ENCODE results near the gene CLEC16A.

The CLEC16A gene

DNA sequence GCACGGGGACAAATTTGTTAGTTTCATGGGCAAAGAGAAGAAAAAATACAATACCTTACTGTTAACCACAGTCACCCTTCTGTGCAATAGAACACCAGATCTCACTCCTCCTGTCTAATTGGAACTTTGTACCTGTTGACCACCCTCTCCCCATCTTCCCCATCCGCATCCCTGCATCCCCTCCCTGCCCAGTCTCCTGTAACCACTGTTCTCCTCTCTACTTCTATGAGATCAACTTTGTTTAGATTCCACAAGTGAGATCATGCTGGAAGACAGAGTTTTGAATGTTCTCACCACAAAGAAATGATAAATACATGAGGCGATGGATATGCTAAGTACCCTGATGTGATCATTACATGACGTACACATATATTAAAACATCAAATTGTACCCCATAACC is 47.7 kb downstream of the CLEC16A start:
- peak; percentile 83 for DNase-seq (ENCODE audit: low read depth)

DNA sequence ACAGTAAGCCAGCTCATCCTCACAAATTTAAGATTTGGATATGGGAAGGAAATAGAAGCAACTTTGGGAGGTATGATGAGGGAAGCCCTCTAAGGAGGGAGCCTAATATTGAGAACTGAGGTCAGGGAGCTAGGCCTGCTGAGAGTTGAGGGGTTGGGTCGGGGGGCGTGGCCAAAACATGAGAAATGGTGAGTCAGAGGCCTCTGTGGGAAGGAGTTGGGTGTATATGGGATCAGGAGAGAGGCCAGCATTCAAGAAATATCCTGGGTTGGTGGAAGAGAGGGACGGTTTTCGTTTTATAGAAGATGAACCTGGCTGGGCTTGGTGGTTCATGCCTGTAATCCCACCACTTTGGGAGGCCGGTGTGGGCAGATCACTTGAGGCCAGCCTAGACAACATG is 48.4 kb downstream of the CLEC16A start:
- DNase-seq (ENCODE audit: low read depth): peak; percentile 91

DNA sequence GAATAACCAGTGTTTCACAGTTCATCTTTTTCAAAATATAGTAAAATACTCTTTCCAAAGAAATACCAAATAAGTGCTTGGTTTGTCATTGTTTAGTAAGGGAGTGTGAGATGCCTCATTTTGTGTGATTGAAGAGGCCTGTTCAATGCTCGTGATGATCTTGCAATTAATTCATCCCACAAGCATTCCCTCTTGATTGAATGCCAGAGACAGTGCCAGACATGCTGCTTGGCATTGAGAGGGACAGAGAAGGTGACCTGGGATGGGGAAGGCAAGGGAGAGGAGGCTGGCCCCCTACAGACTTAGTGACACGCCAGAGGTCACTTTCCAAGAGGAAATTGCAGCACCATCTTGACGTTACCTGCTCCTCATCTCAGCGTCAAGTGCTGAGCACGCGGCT is 49.3 kb downstream of the CLEC16A start:
- DNase-seq (ENCODE audit: low read depth): no peak

DNA sequence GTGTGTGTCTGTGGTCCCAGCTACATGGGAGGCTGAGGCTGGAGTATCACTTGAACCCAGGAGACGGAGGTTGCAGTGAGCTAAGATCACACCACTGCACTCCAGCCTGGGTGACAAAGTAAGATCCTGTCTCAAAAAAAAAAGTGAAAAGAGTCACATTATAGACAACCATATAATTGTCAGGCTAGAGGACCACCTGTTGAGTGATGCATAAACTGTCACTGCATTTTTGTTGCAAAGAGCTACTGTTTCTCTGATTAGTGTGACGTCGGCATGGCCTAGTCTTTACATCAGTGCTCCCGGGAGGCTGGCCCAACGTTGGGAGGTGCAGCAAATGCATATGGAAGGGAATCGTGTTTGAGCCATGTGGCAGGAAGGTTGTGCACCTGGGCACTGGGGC is 50.2 kb downstream of the CLEC16A start:
- DNase-seq (ENCODE audit: low read depth): no peak

DNA sequence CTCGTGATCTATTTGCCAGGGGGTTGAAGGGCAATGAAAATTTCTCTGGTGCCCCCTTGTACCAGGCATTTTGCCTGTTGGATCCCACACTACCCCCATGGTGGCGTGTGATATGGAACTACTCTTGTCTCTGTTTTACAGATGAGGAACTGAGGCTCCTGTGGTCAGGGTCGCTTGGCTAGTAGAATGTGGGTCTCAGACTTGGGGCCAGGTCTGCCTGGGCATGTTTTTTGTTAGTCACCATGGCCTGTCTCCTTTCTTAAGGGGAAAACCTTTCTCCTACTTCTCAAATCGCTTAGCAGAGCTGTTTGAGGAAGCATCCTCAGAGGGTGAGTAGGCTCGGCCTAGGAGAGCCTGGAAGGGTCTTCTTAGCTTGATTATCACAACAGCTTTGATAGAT is 51.2 kb downstream of the CLEC16A start:
- DNase-seq (ENCODE audit: low read depth): no peak

DNA sequence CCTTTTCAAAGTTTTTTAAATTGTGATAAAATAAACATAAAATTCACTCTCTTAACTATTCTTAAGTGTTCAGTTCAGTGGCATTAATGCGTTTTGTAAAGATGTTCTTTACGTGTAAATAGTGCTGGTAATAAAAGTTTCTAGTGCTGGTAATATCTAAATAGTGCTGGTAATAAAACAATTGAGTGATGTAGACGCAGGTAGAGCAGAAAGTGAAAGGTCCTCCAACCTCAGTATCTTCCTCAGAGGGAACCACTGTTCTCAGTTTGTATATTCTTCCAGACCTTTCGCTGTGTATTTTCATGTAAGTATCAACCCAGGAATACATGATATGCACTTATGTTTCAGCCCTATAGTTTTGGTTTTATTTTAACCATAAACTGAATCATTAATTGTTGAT is 53.1 kb downstream of the CLEC16A start:
- no peak for DNase-seq (ENCODE audit: low read depth)

DNA sequence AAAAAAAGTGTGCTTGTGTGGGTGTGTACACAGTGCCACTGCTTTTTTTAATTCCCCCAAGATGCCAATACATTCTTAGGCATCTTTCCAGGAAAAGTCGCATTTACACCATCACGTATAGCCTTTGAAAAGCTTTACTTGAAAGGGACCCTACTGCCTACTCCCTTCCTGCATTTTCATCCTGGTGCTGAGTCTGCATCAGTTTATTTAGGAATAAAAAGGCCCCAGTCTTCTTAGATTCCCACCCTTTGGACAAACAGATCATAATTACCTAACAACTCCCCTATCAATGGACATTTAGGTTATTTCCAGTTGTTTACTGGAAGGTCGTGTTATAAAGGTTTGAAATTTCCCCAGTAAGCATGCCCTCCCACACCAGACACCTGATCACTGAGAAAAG is 54.9 kb downstream of the CLEC16A start:
- DNase-seq (ENCODE audit: low read depth): no peak

DNA sequence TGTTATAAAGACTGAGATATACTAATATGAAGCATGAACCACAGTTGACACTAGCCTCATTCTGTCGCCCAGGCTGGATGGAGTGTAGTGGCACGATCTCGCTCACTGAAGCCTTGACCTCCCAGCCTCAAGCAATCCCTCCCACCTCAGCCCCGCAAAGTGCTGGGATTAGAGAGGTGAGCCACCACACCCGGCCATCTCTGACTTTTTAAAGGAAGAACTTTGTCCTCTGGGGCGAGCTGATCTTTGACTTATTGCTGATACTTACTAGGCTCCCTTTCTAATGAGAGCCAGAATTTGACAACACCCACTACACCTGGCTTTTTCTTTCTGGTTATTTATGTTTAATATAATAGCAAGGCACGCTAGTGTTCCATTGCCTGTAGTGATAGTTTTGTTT is 57.2 kb downstream of the CLEC16A start:
- DNase-seq (ENCODE audit: low read depth): no peak

DNA sequence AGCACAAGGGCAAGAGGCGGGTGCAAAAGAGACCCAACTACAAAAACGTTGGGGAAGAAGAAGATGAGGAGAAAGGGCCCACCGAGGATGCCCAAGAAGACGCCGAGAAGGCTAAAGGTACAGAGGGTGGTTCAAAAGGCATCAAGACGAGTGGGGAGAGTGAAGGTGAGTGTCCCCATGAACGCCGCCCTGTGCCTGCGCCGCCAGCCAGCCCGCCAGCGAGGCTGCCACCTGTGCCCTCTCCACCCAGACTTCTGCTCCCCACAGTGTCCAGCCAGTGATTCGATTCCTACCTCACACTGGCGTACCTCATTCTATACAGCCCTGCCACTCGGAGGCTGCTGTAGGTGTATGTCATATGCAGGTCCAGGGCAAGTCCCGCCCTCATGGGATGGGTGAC is 58.8 kb downstream of the CLEC16A start:
- DNase-seq (ENCODE audit: low read depth): no peak

DNA sequence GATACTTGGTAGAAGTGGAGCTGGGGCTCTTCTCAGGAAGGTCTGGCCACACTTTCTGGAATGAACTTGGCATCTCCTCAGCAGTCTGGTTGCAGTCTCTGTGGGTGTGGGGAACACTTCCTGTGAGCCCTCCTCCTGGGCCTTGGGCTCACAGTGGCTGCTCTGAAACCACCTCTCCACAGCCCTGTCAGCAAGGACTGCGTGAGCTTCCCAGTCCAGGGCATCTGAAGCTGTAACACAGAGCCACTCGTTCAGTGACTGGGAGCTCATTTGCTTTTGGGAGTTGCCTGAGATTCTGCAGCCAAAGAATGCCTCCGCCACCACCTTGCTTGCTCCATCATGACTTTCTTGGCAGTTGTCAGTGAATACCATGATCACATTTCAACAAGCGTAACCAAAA is 60.0 kb downstream of the CLEC16A start:
- no peak for DNase-seq (ENCODE audit: low read depth)

DNA sequence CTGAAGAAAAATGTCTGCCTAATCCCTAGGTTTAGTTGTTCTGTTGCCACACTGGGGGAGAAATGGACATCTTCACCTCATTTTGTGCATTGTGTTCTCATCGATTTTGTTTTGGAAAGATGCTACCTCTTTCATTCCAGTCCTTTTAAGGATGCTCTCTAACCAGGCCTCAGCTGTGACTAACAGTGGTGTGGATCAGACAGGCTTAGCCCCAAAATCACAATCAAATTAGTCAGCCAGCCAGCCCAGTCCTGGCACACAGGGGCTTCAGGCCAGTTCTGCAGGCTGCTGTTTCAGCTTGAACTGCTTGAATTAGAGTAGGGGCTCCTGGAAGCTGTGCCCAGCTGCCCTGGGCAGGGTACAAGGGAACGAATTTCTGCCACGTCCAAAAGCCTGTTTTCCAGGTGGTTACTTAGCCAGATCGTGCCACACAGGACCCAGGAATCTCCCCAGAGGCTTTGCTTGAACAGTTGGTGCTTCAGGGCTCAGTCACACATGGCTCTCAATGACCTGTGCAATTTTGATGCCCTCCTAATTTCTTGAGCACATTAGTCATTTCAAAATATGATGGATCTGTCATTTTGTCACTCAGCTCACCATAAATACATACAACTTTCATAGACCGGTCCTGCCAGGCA is 60.7 kb downstream of the CLEC16A start:
- peak; percentile 64 for DNase-seq (ENCODE audit: low read depth)

DNA sequence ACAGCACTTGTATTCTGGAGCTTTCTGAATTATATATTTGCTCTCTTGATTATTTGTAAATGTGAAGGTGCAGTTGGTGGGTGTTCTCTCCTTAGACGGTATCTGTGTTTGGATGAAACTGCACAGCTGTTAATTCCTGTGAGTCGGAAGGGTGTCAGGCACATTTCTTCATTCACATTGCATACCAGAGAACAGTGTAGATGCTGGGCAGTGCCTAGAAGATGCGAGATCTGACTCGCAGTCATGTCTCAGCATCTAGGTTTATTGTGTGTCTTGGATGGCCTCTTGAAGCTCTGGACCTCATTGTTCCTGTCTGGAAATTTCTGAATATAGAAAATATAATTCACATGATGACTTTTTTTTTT is 61.2 kb downstream of the CLEC16A start:
- peak; percentile 59 for DNase-seq (ENCODE audit: low read depth)

DNA sequence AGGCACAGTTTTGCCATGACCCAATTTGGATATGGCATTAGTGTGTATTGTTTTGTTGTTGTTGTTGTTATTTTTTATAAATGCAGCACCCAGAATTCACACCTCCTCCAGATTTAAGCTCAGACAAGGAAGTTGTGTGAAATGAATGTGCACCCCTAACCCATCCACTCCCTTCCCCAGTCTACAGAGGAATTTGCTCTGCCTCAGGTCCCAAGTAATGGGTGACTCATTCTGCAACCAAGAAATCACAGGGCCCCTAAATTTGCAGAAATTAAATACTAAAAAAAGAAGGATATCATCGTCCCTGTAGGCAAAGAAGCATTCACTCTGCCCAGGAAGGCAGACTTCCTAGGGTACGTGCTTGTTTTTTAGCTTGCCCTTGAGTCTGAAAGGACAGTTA is 62.3 kb downstream of the CLEC16A start:
- DNase-seq (ENCODE audit: low read depth): peak; percentile 21

DNA sequence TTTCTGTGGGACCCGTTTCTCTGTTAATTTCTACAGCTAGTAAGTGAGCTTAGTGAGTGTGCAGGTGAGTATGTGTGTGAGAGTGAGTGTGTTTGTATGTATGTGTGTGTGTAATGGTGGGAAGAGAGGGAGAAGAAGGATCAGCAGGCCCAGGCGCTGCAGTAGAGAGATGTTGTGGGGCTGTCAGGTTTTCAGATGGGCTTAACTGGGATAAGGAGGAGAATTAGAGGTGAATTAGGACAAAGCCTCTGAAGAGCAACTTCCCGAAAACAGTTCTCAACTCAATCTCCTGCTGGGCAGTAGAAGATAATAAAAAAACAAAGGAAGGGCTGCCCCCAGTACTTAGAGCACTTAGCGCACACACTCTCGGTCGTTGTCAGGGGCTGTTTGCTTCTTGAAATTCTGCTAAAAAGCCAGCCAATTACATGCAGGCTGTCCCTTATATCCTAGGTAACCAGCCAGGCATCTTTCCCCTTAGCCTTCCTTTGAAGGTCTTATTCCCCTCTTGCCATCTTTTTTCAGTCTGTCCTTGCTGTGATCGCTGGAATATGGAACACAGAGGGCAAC is 63.4 kb downstream of the CLEC16A start:
- DNase-seq (ENCODE audit: low read depth): no peak

DNA sequence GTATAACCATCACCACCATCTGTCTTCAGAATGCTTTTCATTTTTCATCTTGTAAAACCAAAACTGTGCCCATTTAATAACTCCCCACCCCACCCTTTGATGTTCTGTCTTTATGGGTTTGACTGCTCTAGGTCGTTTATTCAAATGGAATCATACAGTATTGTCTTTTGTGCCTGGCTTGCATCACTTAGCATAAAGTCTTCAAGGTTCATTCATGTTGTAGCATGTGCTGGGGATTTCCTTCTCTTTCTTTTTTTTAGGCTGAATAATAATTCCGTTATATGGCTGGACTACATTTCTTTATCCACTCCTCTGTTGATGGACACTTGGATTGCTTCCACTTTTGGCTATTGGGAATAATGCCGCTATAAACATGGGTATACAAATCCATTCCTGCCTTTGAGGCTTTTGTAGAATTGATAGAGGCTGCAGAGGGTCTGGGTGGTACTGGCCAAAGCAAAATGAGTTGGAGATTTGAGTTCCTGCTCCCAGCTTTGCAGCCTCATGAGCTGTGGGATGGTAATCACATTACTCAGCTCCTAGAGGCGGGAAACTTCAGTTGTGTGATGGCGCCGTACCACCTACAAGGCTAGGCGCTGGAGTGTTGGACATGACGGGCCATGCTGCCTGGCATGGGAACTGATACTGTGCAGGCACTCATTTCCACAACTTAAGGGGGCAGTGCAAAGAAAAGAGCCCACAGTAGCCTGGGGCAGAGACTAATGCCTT is 64.8 kb downstream of the CLEC16A start:
- no peak for DNase-seq (ENCODE audit: low read depth)

DNA sequence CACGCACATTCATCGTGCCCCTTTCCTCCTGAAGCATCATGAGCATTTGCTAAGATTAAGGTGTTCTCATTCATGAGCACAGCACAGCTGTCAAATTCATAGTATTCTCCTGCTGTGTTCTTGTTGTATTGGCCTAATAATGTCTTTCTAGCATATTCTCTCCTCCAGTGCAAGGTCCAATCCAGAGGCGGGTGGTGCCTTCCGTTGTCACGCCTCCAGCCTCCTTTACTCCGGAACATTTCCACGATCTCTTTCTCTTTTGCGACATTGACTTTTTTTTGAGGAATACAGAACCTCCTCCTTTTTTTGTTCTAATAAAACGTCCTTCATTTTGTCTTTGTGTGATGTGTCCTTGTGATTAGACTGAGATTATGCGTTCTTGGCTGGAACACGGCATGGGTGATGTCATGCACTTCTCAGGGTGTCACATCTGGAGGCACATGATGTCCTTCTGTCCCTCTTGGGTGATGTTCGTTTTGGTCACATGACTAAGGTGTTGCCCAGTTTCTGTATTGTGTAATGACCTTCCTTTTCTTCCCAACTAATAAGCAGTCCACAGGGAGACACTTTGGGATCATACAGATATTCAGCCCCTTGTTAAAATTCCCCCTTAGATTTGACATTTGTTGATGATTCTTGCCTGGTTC is 66.3 kb downstream of the CLEC16A start:
- DNase-seq (ENCODE audit: low read depth): no peak

DNA sequence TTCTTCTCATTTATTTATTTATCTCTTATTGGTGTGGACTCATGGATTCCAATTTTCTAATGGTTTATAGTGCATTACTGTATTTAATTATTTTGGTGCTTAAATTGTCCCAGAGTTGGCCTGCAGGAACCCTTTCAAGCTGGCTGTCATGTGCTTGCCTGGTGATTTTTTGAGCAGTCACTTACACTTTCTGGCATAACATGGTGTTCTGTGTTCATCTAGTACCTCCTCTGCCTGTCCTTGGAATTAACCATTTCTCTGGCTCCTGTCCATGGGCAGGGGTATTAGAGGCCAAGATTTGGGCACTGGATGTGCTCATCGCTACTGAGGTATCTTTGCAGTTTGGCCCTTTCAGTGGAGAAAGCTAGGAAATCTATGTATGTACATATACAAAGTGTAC is 67.0 kb downstream of the CLEC16A start:
- DNase-seq (ENCODE audit: low read depth): no peak

DNA sequence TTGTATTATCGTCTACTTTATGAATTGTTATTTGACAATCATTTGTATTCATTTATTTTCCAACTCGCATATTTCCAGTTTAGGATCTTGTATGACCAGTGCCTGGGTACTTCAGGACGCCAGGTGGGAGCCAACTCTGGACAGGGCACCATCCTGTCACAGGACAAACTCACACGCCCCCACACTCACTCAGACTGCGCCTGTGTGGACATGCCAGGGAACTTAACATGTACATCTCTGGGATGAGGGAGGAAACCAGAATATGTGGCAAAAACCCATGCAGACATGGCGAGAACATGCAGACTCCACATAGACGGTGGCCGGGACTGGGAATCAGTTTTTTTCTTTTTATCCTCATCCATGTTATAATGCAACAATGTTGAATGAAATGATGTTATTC is 68.5 kb downstream of the CLEC16A start:
- DNase-seq (ENCODE audit: low read depth): no peak

DNA sequence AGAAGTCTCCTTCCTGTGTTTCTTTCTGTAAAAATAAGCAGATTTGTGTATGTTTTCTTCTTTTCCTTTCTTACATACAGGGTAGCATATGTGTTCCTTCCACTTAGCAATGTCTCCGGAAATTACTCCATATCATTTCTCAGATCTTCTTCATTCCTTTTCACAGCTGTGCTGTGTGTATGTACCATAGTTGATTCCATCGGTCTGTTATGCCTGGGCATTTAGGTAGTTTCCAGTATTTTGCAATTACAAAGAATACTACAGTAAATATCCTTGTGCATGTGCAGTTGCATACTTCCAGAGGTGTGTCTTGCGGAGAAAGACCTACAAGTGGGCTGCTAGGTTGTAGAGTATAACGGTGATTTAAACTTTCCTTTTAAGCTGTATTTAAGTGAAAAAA is 69.8 kb downstream of the CLEC16A start:
- peak; percentile 30 for DNase-seq (ENCODE audit: low read depth)

DNA sequence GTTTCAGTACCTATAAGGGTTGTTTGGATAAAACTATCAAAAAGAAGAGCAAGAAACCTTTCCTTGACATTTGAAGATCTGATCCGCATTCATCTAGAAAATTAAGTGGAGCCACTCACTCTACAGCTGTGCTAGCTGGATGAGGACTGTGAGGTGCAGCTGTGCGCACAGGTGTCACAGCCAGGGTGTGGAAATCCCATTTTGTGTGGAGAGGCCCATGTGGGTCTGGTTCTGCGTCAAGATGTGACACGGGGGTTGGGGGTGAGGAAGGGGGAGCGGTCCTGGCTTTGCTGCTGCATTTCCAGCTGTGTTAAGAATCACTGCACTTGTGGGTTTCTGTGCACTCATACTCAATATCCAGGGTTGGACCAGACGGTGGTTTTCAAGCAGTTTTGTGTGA is 70.7 kb downstream of the CLEC16A start:
- no peak for DNase-seq (ENCODE audit: low read depth)

DNA sequence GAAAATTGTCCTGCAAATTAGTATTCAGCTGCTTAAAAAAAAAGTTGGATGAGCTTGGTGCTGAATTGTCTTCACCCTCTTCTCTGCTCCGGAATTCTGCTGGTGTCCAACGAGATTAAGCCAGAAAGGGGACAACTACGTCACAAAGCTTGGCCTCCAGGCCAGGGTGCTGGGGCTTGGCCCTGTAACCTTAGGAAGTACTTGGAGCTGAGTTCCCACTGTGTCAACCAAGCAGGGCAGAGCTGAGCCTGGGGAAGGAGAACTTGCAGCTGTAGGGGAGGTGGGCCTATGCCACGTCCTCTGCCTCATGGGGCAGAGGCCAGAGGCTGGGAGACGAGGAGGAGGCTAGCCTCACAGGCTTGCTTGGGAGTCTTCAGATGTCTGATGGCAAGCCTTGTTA is 71.2 kb downstream of the CLEC16A start:
- DNase-seq (ENCODE audit: low read depth): no peak

DNA sequence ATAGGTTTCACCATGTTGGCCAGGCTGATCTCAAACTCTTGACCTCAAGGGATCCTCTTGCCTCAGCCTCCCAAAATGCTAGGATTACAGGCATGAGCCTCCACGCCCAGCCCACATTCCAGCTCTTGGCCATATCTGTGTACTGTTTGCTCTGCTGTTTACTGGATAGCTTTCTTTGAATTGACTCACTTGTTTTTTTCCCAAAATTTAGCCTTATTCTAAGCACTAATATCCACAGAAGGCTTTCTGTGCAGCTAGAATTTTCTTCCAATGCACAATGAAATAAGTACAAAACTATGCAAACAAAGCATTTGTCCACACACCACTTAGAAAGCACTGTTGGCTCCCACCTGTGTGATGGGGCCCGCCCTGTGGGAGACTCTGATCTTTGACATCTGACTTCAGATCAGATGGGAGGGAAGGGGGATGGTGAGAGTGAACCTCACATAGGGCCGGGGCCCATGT is 72.2 kb downstream of the CLEC16A start:
- DNase-seq (ENCODE audit: low read depth): no peak

DNA sequence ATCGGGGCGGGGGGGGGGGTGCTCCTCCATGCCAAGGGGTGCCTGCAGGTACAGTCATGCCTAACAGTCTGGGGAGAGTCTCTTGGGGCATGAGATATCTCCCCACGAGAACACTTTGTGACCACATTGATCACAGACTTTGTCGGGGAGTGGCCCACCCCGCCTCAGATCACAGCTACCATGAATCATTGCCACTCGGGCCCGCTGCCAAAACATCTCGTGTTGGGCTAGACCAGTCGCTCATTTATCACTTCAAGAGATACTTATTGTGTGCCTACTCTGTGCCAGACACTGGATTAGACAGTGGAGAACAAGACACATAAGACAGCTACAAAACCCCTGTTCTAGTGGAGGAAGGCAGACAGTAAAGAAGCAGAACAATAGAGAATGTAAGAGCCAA is 72.6 kb downstream of the CLEC16A start:
- peak; percentile 74 for DNase-seq (ENCODE audit: low read depth)
